ENCODE measurements around the gene TIAM1.

TIAM1 gene

DNA sequence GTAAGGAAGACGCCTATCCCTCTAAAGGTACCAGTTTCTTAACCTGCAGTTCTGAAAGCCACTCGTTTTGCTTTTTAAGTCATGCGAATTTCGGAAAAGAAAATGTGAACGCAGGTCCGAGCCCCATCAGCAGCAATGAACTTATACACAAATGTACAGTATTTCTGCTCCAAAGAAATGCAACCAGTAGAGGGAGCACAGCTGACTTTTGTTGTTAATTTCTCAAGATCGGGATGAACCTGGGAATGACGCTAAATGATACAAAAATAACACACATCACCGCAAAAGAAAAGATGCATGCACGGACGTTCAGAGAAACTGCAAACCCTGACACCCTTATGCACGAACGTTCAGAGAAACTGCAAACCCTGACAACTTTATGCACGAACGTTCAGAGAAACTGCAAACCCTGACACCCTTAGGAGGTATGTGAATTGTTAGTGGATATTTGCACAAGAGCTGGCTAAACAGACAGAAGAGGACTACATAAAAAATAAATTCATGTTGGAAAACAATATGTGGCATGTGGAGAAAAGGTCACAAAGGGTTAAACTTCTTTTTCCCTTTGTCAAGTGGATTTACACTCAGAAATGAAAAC, 3.5 kb upstream of the TIAM1 start:
- no peak for DNase-seq (ENCODE audit: low spot score)
- Histone ChIP-seq H3K27ac (no peak overlapping the region), H3K4me3 (no peak overlapping the region)
- TF ChIP-seq, protein P1, sequence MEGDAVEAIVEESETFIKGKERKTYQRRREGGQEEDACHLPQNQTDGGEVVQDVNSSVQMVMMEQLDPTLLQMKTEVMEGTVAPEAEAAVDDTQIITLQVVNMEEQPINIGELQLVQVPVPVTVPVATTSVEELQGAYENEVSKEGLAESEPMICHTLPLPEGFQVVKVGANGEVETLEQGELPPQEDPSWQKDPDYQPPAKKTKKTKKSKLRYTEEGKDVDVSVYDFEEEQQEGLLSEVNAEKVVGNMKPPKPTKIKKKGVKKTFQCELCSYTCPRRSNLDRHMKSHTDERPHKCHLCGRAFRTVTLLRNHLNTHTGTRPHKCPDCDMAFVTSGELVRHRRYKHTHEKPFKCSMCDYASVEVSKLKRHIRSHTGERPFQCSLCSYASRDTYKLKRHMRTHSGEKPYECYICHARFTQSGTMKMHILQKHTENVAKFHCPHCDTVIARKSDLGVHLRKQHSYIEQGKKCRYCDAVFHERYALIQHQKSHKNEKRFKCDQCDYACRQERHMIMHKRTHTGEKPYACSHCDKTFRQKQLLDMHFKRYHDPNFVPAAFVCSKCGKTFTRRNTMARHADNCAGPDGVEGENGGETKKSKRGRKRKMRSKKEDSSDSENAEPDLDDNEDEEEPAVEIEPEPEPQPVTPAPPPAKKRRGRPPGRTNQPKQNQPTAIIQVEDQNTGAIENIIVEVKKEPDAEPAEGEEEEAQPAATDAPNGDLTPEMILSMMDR (IDR thresholded peaks at IDR 0.05) = no peak

- TF ChIP-seq, protein P1 (IDR thresholded peaks at IDR 0.05) = no peak
- no peak for DNase-seq (ENCODE audit: low spot score)
- Histone ChIP-seq H3K4me3 (no peak overlapping the region), H3K27ac (no peak overlapping the region)
Measured at GRCh38 chr21:31346256-31346821, 2.3 kb upstream of the TIAM1 start.

DNA sequence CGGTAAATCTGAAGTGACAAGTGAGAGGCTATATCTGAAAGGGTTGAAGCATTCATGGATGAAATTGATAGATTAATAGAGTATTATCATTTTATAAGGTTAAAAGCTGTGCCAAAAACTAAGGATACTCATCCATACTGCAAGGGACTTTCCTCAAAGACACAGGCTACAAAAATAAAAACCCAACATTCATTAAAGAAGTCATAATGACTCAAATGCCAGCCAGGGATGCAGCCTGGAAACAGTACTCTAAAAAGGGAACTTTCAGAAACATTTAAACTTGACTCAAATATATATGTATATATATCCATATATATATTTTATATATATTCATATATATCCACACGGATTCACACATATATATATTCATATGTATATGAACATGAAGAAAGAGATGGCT, 1.1 kb upstream of the TIAM1 start:
- no peak for DNase-seq (ENCODE audit: low spot score)
- TF ChIP-seq, protein P1 (IDR thresholded peaks at IDR 0.05) = no peak
- Histone ChIP-seq H3K4me3 (no peak overlapping the region), H3K27ac (no peak overlapping the region)

GRCh38 chr21:31343030-31343510, 991 bp downstream of the TIAM1 start:
- Histone ChIP-seq H3K27ac (no peak overlapping the region), H3K4me3 (peak overlapping the region; percentile 72)
- DNase-seq (ENCODE audit: low spot score) = no peak
- TF ChIP-seq, protein P1 (IDR thresholded peaks at IDR 0.05) = no peak

GRCh38 chr21:31342348-31342747, 1.7 kb downstream of the TIAM1 start:
- H3K4me3 ChIP-seq = no peak overlapping the region
- TF ChIP-seq, protein P1 (IDR thresholded peaks at IDR 0.05) = no peak
- DNase-seq (ENCODE audit: low spot score) = no peak
- H3K27ac ChIP-seq = no peak overlapping the region

- H3K27ac ChIP-seq = no peak overlapping the region
- TF ChIP-seq, protein P1 (IDR thresholded peaks at IDR 0.05) = no peak
- H3K4me3 ChIP-seq = no peak overlapping the region
Measured at GRCh38 chr21:31340942-31341487, 3.0 kb downstream of the TIAM1 start.

GRCh38 chr21:31340514-31340913, 3.5 kb downstream of the TIAM1 start:
- H3K27ac ChIP-seq = no peak overlapping the region
- no peak overlapping the region for H3K4me3 ChIP-seq
- TF ChIP-seq, protein P1 (IDR thresholded peaks at IDR 0.05) = no peak
- no peak for DNase-seq (ENCODE audit: low spot score)

More at GRCh38 chr21:31340942-31341487, 3.0 kb downstream of the TIAM1 start:
- DNase-seq (ENCODE audit: low spot score) = no peak
